NOMO-1 (cell line): ENCODE data around the gene HIPK2.

ENCODE experiments used
- DNase-seq, 2 experiments: peaks; one replicate each; lab custom pipeline; 2025; ENCODE audit not compliant: unreplicated experiment in 2 of 2; lab: John Stamatoyannopoulos, UW

HIPK2 gene

DNA sequence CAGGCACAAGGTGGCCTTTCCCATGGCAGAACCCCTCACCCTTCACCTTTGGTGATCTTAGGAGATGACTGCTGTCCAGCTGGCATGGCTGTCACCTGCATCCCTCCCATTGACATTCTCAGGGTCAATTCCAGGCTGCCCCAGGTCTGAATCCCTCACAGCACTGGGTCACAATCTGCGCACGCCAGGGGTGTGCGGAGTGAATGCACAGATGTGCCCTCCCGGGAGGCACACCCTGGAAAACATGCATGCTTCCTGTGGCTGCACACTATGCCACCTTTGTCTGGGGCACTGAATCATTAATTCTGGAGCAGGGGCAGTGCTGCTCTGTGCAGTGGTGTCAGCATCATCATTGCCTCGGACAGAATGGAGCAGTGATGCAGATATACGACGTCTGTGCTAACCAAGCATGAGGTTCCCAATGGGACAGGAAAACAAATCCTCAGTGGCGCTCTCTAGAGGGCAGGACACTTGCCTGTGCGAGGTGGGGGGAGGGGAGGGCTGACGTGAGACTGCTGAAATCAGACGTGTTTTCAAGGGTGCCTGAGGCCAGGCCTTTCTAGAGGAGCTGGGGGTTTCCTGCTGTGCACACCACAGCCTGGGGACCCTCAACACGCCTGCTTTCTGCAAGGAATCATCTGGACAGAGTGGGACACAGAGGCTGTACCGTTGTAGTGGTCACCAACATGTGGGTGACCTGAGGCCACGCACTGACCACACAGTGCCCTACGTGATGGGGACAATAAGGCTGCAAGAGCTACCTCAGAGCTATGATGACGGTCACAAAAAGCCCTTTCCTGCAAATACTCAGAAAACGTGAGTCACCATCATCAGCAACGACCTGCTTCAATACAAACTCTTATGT is 77.9 kb downstream of the HIPK2 start:
- no peak for DNase-seq

DNA sequence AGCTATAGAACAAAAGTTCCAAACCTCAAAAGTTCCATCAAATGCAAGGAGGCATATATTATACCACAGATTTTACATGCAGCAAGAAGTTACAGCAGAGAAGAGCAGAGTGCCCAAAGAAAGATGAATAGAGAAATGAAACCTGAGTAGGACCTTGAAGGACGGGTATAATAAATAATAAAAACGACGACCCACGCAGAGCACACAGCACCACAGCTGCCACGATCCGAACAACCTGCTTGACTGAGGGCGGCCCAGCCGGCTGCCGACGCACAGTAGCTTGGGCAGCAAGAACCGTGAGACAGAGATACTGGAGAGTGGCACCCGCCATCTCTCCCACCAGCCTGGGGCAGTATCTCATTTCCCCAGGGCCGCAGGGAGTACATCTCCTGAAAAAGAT is 79.0 kb downstream of the HIPK2 start:
- DNase-seq, result no peak

DNA sequence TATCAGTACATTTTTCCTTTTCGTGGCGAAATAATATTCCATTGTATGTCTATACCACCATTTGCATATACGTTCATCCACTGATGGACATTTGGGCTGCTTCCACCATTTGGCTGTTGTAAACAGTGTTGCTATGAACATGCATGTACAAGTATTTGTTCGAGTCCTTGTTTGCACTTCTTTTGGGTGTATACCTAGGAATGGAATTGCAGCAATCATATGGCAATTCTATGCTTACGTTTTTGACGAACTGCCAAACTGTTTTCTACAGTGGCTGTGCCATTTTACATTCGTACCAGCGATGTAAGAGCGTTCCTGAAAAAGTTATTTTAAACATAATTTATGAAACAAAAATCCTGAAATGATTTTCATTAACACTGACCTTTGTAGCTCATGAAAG is 79.5 kb downstream of the HIPK2 start:
- DNase-seq, result no peak

DNA sequence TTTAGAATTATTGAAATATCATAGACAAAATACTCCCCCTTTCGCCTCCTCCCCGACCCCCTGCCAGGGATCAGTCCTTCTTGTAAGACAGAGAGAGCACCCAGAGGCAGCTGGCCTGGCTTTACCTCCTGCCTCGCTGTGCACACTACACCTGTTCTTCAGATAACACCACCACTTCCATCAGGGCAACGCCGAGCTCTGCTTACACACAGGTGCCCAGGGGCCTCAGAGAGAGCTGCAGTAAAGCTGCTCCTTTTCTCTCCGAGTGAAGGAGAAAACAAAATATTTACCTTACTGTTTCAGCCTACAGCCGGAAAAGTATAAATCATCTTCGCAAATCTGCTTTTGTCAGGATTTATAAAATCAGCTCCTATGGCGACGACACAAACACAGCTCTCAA is 80.7 kb downstream of the HIPK2 start:
- no peak for DNase-seq

DNA sequence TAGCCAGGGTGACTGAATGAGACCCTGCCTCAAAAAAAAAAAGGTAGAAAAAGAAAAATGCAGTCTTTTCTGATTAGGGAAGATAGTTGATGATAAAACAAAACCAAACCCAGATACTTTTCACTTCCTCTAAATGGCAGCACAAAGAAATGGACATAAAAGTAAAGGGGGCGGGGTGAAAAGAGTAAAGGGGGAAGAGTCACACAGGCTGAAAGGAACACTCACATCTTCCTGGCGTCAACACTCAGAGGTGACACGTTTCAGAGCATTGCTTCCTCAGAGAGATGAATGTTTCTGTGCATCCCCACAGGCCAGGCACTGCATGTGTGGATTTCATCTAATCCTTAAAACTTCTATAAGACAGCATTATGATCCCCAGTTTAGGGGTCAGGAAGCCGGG is 81.2 kb downstream of the HIPK2 start:
- DNase-seq, result peak; percentile 20 to 48

DNA sequence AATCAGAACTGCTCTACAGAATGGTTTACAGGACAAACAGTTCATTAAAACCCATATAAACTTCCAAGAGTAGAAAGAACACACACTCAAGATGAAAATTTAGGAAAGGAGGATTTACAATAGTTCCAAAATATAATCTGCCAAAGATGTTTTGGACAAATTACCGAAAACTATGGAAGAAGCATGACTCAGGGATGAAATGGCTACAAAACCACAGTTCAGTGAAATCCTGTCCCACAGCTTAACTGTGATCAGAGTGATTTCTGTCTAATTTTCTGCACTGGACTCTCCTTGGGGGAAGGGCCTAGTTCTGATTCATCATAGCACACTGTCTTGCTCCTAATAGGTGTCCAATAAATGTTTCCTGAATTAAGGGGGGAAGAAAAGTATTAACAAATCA is 82.2 kb downstream of the HIPK2 start:
- no peak for DNase-seq

DNA sequence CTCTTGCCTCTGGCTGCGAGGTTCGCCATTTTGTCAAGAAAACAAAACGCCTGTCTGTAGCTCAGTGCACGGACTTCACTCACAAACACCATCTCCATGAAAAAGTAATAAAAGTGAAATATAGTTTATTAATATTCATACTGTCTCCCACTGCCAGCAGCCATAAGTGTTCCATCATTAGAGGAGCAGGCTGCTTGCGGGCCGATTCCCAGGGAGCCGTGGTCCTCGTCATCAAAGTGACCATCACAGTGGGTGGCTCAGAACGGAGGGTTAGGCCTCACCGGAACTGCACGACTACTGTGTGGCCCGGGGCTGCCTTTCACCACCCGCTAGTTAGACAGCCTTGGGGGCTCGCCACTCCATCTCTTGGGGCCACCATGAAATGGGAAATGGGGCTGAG is 82.7 kb downstream of the HIPK2 start:
- DNase-seq, result no peak

DNA sequence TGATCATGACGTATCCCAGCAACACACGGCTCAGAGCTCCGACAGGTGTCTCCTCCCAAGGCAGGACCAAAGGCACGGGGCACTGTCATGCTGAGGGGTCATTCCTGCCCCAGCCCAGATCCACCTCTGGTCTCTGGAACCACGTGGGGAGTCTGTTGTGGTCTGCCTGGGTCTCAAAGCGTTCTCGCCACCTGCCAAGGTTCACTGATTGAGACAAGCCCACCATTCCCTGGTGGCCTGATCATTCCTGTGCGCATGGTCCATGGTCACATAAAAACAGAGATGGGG is 83.5 kb downstream of the HIPK2 start:
- DNase-seq, result no peak

DNA sequence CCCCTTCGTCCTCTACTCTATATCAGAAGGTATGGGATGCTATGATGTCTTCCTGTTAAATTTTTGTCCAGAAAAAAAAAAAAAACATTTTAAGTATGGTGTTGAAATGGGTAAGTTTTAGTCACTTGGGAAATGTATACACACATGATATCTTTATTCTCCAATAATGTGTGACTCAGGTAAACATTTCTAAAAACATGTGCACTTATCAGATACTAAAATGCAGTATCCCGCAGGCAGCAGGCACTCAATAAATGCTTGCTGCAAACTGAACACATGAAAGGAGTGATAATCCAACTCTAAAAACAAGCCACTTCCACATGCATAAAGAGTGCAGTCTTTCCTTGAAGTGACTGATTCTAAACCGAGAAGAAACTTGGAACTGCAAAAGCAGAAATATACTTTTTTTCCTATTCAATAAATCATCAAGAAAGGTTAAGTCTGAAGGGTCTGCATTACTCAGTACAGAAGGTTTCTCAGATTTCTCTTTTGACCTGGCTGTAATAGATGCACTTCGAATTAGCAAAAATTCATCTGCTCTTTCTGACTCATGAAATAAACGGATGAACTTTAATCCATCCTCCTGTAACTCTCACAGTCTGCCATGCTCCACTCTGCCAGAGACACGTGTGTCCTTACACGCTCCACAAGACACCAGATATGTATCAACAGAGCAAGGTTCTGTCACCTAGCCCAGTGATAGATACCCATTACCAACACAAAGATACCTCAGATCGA is 84.0 kb downstream of the HIPK2 start:
- no peak for DNase-seq

DNA sequence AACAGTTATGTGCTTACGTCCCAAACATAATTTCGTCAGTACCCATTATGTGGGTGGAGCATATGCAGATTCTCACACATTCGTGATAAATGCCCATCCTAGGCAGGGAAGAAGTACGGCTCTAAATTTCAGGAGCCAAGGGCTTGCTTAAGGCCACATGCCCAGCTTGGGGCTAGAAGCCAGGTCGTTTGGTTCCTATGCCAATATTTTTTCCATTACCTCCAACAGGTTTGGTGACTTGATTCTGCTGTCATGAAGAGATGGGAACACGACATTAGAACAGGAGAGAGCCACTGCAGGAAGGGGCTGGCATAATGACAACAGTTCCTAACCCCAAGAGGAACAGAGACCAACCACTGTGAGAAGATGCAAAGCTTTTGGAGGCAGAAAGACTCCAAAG is 85.1 kb downstream of the HIPK2 start:
- no peak for DNase-seq

DNA sequence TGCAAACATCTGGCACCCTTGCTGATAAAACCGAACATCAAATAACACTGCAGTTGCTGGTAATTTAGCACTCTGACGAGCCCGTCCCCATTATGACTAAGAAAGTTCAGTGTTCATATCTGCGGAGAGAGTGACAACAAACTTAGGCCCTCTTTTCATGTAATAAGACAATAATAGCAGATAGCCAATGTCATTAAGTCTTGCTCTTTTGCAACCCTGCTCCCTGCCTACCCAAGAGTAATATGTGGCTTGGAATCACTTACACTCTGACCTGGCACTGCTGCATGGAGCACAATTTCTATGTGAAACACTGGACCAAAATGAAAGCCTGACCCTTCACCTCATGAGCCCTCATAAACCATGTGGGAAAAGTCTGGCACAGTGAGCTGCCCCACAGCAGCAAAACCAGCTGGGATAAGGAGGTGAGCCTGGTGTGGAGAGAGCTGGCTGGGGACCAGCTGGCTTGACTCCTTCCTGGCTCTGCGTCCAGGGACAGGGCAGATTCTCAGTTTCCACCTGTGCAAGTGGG is 86.5 kb downstream of the HIPK2 start:
- DNase-seq, result no peak

DNA sequence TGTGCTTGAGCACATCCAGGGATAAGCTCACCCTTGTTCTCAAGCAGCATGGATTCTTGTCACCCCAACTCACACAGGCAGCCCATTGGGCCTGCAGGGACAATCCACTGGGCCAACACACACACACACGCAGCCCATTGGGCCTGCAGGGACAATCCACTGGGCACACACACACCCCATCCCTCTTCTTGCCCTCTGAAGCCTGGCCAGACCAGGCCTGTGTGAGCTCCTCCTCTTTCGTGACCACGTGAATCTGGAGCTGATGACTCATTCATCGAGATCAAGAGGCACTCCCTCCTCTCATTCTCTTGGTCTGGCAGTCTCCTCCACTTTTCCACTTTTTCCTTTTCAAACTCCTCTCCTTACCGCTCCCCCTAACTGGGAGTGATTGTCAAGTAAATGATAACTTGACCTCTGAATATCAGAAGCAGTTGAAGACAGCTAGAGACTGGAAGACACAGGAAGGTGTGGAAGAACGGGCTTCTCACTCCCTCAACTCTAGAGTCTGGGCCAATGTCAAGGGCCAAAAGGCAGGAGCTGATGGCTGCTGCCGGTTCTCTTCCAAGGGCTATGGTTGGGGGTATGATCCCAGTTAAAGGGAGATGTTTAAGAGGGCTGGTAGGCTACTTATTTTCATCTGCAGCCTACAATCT is 89.7 kb downstream of the HIPK2 start:
- DNase-seq, result no peak

DNA sequence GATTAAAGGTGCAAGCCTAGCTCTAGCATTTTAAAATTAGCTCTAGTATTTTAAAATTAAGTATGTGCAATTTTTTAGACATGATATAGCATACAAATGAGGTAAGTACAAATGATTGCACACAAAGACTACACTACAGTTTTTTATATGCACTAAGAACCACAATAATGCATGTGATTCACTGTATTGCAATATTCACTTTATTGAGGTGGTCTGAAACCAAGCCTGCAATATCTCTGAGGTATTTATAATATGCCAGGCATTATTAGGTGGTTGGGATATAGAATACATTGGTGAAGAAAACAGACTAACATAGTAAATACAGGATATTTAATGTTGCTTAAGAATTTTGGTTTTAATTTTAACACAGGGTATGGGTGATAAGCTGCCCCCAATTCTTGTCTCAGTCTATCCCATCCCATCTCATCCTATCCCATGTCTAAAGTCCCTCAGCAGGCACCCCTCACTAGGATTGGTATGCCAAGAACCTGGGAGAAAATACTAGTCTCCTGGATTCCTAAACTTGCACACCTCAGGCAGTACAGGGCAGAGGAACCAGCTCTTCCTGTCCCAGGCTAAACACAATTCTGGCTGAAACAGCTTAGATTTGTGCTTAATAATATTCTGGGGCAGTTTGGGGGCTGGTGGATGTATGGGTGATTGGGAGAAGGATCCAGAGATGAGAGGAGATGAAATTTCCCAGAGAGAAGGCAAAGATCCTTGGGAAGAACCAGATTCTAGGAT is 90.4 kb downstream of the HIPK2 start:
- DNase-seq, result no peak

DNA sequence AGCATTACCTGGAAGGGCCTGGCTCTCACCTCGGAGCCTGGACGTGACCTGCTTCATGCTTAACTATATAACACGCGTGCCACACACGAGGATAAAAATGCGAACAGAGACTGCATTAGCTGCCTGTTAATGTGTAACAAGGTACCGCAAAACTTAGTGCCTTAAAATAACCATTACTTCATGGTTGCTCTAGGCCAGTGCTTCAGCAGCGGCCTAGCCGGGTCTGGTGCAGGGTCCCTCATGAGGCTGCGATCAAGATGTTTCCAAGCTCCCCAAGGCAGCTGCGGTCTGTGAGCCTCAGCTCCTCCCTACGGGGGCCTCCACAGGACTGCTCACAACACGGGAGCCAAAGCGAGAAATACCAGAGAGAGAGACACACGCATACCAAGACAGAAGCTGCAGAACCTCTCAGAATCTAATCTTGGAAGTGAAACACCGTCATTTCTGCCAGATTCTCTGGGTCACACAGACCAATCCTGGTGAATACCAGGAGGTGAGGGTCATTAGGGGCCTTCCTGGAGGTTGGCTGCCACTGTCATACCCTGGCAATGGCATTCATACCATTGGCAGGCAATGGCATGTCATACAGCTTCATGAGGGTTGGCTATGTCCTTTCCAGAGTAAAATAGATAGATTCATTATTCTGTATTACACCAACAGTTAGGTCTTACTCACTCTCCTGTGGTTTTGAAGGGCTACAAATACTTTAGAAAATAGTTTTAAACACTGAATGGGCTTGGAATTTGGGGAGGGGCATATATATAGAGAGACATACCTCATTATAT is 94.5 kb downstream of the HIPK2 start:
- DNase-seq, result no peak

DNA sequence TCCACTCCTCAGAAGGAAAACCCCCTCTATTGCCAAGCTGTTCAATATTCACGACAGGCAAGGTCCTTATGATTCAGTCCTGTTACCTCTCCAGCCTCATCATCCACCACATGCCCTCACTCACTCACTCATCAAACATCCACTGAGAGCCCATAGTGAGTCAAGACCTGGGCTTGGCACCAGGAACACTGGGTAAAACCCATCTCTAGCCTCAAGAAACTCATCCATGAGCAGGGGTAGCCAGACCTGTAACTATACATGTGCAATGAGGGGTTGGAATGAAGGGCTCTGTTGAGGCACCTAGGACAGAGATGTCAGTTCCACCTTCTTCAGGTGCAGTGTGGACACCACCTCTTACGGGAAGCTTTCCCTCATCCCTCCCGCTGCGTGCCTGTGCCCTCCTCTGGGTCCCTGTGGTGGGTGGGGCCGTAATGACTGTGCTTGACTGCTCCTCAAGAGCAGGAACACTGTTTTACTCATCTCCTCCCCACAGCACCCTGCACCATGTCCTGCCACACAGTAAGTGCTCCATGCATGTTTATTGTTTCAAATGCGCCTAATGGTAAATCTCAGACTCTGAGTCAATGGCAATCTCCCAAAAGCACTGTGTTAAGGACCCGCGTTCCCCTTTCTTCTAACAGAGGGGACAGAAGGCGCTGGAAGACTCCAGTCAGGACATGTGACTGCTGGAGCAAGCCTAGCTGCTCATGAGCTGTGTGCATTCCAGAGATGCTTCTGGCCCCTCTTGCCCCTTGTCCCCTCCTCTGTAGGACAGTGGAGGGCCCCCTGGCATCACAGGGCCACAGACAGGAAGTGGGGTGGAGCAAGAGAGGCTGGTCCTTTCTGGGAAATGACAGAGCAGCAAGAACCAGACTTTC is 95.4 kb downstream of the HIPK2 start:
- DNase-seq, result no peak

DNA sequence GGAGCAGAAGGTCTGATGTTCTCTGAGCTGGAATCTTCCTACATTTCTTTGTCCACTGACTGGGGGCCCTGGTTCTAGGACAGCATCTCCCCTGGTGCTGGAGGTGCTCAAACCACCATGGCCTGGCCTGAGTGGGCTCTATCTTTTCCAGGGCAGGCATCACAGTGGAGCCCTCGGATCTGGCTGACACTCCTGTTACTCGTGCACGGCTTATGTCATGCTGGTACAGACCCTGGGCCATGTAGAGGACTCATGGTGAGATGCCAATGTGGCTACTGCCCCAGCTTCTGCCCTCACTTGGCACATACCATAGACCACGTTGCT is 96.0 kb downstream of the HIPK2 start:
- no peak for DNase-seq

DNA sequence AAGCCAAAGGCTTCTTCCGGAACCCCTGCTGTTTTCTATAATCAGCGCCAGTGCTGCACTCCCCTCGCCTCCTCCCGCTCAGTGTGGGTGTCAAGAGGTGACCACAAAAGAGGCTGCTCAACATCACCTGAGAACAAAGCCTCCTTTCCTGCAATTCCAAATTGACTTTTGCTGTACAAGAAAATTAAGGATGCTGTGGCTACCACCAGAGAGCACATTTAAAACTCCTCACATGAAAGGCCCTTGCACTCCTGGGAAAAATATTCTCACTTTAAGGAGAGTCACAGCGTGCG is 96.4 kb downstream of the HIPK2 start:
- DNase-seq, result no peak

DNA sequence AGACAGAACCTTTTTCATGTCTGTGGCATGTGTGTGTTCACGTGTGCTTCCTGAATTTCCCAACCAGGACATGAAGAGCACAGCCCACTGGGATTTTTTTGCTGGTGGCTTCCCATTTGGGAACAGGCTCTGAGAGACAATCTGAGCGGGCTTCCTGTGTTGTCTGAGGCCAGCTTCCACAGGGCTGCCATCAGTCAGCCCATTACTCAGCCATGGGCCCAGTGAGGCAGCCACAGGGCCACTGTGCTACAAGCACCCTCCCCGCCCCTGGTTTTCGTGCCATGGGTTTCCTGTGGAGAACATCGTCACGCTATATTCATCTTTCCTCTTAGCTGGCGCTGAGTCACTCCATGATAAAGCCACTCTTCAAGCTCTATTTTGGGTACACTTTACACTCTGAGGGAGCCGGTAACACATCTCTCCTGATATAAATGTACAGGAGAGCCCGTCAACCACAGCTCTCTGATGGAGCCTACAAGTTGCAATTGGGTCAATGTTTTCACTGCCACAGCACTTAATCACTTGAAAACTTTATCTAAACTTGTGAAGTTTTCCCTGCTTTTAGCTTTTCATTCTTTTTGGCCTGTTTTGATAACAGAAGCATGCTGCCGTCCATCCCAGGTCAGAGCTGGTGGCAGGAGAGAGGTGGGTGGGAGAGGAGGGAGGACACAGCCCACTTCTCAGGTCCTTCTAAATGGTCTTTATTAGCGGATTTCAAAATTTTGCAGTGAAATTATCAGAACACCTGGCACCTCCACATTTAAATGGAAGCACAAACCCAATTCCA is 96.9 kb downstream of the HIPK2 start:
- DNase-seq, result peak in 1 of 2 experiments; percentile 41
